Neural progenitor cell (in vitro differentiated cells): ENCODE data around the gene CROCC2.

ENCODE experiments used
- EZH2phosphoT487 ChIP-seq: fragments of 200-600 bp; sonication (generic); IDR thresholded peaks from 2 replicates; pipeline ENCODE4 v1.6.1; 2017; ENCODE audit warnings: antibody characterized with exemption
- TF ChIP-seq, protein P1 (sequence below): fragments of 200-600 bp; sonication (generic); IDR thresholded peaks from 2 replicates; pipeline ENCODE4 v1.5.1; 2017; ENCODE audit warnings: antibody characterized with exemption, mild to moderate bottlenecking

- TF ChIP-seq, protein P1, sequence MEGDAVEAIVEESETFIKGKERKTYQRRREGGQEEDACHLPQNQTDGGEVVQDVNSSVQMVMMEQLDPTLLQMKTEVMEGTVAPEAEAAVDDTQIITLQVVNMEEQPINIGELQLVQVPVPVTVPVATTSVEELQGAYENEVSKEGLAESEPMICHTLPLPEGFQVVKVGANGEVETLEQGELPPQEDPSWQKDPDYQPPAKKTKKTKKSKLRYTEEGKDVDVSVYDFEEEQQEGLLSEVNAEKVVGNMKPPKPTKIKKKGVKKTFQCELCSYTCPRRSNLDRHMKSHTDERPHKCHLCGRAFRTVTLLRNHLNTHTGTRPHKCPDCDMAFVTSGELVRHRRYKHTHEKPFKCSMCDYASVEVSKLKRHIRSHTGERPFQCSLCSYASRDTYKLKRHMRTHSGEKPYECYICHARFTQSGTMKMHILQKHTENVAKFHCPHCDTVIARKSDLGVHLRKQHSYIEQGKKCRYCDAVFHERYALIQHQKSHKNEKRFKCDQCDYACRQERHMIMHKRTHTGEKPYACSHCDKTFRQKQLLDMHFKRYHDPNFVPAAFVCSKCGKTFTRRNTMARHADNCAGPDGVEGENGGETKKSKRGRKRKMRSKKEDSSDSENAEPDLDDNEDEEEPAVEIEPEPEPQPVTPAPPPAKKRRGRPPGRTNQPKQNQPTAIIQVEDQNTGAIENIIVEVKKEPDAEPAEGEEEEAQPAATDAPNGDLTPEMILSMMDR, result no peak
- no peak for TF ChIP-seq EZH2phosphoT487
These were observed 96.3 kb downstream of the CROCC2 start for GRCh38 chr2:241002275-241003046.
